ENCODE measurements around the gene KLRF2.

The KLRF2 gene

GRCh38 chr12:9881246-9881645 lies at the start of gene KLRF2:
Gene KLRF2, plus strand, starts transcription at chr12:9881489. Its CDS starts 107 bp downstream, at chr12:9881596.
- no peak for TF ChIP-seq CTCF (IDR thresholded peaks at IDR 0.05; ENCODE audit: insufficient read depth, low read depth, low read length, missing control alignments)
- DNase-seq (ENCODE audit: low read depth) = no peak
- no peak within 1 kb of the TSS for H3K4me3 ChIP-seq (ENCODE audit: low read length)

DNA sequence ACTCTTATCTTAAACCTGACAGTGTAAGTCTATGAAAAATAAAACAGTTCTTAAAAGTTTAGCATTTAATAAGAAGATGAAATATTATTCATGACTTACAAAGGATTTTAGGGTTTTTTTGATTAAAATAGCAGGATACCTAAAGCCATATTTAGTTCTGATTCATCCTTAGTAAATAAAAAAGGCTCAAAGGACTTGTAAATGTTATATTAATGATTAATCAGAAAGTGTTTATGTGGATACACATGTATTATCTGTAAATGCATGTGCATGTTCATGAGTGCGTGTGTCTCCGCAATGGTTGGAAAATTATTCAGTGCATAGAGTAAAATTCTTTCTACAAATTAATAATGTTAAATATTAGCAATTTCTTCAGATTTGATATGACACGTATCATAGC lies 49.6 kb upstream of the KLRF2 start:
- no peak for DNase-seq (ENCODE audit: low read depth)
- TF ChIP-seq CTCF (IDR thresholded peaks at IDR 0.05; ENCODE audit: insufficient read depth, low read depth, low read length, missing control alignments) = no peak
- H3K4me3 ChIP-seq (ENCODE audit: low read length) = no peak overlapping the region

GRCh38 chr12:9843407-9843806 lies 37.9 kb upstream of the KLRF2 start:
- peak; percentile 54 for DNase-seq (ENCODE audit: low read depth)
- TF ChIP-seq CTCF (IDR thresholded peaks at IDR 0.05; ENCODE audit: insufficient read depth, low read depth, low read length, missing control alignments) = no peak
- no peak overlapping the region for H3K4me3 ChIP-seq (ENCODE audit: low read length)

DNA sequence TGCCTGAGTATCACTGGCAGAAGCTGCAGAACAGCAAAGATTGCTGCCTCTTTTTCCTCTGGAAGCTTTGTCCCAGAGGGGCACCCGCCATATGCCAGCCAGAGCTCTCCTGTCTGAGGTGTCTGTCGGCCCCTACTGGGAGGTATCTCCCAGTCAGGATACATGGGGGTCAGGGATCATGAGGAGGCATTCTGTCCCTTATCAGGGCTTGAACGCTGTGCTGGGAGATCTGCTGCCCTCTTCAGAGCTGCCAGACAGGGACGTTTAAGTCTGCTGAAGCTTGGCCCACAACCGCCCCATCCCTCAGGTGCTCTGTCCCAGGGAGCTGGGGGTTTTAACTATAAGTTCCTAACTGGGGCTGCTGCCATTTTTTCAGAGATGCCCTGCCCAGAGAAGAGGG lies 32.4 kb upstream of the KLRF2 start:
- no peak overlapping the region for H3K4me3 ChIP-seq (ENCODE audit: low read length)
- no peak for DNase-seq (ENCODE audit: low read depth)
- TF ChIP-seq CTCF (IDR thresholded peaks at IDR 0.05; ENCODE audit: insufficient read depth, low read depth, low read length, missing control alignments) = no peak

GRCh38 chr12:9851050-9851449 lies 30.2 kb upstream of the KLRF2 start:
- H3K4me3 ChIP-seq (ENCODE audit: low read length) = no peak overlapping the region
- TF ChIP-seq CTCF (IDR thresholded peaks at IDR 0.05; ENCODE audit: insufficient read depth, low read depth, low read length, missing control alignments) = no peak
- no peak for DNase-seq (ENCODE audit: low read depth)

- no peak for TF ChIP-seq CTCF (IDR thresholded peaks at IDR 0.05; ENCODE audit: insufficient read depth, low read depth, low read length, missing control alignments)
- no peak overlapping the region for H3K4me3 ChIP-seq (ENCODE audit: low read length)
- peak; percentile 27 for DNase-seq (ENCODE audit: low read depth)
Measured at GRCh38 chr12:9851927-9852326, 29.4 kb upstream of the KLRF2 start.

GRCh38 chr12:9856151-9856550 lies 25.1 kb upstream of the KLRF2 start:
- H3K4me3 ChIP-seq (ENCODE audit: low read length) = no peak overlapping the region
- no peak for TF ChIP-seq CTCF (IDR thresholded peaks at IDR 0.05; ENCODE audit: insufficient read depth, low read depth, low read length, missing control alignments)
- DNase-seq (ENCODE audit: low read depth) = no peak
